GM13976 (cell line): Measurements from ENCODE around the gene HACD3.

ENCODE experiments used
- DNase-seq: peaks from one replicate; pipeline ENCODE4 v3.0.0; 2012; ENCODE audit warnings: low spot score
- CTCF ChIP-seq: IDR thresholded peaks from 2 replicates; pipeline ENCODE4 v1.5.1; 2012; ENCODE audit warnings: borderline replicate concordance, mild to moderate bottlenecking; ENCODE audit not compliant: insufficient read depth; ENCODE audit errors: extremely low read depth, missing control alignments, control extremely low read depth
- in situ Hi-C: fragments of 300-500 bp; cut with MboI; formaldehyde crosslinking; loops from one replicate; pipeline ENCODE4 v1.12.0; 2022; ENCODE audit warnings: low sequenced_read_pairs, mixed read lengths, inconsistent platforms; ENCODE audit not compliant: unreplicated experiment

HACD3 gene

GRCh38 chr15:65516997-65517865 is 13.0 kb upstream of the HACD3 start, which contains the start of gene DPP8:
TSS of gene DPP8 (minus strand) at chr15:65517689. CDS start at chr15:65512553, 5,136 bp downstream.
- DNase-seq: peak; percentile 94
- peak; percentile 99 for TF ChIP-seq CTCF
- in situ Hi-C loops: no loop called here

DNA sequence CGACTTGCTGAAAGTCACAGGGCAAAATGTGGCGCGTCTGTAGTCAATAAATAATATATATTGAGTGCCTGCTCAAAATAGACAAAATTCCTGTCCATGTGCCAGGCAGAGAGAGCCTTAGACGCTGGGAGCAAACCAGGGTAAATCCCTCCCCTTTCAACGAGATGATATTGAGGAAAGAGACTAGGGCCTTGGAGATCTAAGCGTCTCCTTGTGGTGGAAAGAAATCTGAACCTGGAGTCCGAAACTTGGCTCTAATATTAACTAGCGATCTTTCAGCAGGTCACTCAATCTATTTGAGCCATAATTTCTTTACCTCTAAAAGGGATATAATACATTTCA is 12.4 kb upstream of the HACD3 start:
- in situ Hi-C loops: no loop called here
- no peak for TF ChIP-seq CTCF
- no peak for DNase-seq

DNA sequence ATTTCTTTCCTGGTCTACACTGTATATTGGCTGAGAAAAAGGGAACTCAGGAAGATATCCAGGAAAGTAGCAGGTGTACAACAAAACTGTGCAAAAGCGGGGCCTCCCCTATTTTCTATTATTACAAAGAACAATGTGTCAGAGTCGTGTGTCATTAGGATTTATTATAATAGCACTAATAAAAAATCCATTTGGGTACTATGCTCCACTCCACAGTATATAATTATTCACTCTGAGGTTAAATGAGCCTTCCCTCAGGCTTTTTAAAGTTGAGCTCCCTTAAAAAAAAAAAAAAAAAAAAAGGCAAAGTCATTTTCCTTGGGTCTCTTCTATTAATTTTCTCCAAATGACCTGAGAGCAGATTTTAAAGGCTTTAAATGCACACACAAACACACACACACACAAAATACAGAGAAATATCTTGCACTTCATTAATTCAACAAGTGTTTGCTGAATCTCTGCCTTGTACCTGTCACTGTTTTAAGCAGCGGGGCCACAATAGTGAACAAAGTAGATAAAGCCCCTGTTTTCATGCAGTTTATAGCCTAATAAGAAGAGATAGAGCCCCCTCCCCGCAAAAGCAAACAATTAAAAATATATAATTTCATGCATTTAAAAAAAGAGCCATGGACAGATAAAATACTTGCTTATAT is 11.5 kb upstream of the HACD3 start:
- TF ChIP-seq CTCF: no peak
- no peak for DNase-seq
- in situ Hi-C loops: no loop called here

- TF ChIP-seq CTCF: no peak
- DNase-seq: no peak
- in situ Hi-C loops: no loop called here
These were observed 8.9 kb upstream of the HACD3 start for GRCh38 chr15:65521350-65521749.

DNA sequence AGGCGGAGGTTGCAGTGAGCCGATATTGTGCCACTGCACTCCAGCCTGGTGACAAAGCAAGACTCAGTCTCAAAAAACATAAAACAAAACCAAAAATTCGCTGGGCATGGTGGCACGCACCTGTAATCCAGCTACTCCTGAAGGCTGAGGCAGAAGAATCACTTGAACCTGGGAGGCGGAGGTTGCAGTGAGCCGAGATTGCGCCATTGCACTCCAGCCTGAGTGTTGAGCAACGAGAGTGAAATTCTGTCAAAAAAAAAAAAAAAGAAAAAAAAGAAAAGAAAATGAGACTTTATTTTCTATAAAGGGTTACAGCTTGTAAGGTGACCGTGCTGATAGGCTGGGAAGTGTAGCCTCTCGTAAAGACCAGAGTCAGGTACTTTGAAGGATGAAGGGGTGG is 6.0 kb upstream of the HACD3 start:
- in situ Hi-C loops: no loop called here
- DNase-seq: no peak
- TF ChIP-seq CTCF: no peak

DNA sequence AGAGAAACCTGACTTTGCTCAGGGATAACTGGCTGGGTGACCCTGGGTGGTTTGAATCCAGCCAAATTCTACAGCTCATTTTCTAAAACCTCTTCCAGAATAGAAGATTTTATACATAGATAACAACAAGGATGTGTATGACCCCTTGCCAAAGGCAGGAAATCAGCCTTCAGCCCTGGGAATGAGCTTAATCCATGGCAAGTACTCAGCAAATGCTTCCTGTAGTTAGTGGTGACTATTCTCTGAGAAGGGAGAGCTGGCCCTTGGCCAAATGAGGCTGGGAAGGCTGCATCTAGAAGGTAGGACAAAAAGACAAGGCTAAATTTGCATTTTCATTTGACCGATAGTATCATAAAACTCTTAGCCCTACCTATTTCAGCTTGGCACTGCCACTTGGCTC is 4.6 kb upstream of the HACD3 start:
- no peak for DNase-seq
- in situ Hi-C loops: no loop called here
- no peak for TF ChIP-seq CTCF
